Activated CD4-positive, alpha-beta T cell treated with anti-CD3 and anti-CD28 coated beads, Interleukin-2, Interleukin-4, amounts not matched to agents 100 ng/mL and 50 ng/mL, durations not matched to agents 16 hours and 8 hours (primary cell): ENCODE data around the gene TP73.

ENCODE experiments used
- DNase-seq: peaks from one replicate; pipeline ENCODE4 v3.0.0-alpha.2; 2020; ENCODE audit warnings: low spot score

The TP73 gene

GRCh38 chr1:3653286-3653618, 936 bp downstream of the TP73 start:
- DNase-seq = no peak

GRCh38 chr1:3654549-3655281, 2.4 kb downstream of the TP73 start:
- no peak for DNase-seq

GRCh38 chr1:3656450-3657095, 4.3 kb downstream of the TP73 start:
- DNase-seq = peak; percentile 67

GRCh38 chr1:3657096-3657475, 4.8 kb downstream of the TP73 start:
- no peak for DNase-seq

GRCh38 chr1:3657578-3658230, 5.4 kb downstream of the TP73 start:
- DNase-seq = no peak

- DNase-seq = no peak
Observed at GRCh38 chr1:3658231-3658615, 5.9 kb downstream of the TP73 start.

- no peak for DNase-seq
Observed at GRCh38 chr1:3659093-3659492, 6.8 kb downstream of the TP73 start.

- no peak for DNase-seq
Observed at GRCh38 chr1:3660704-3661103, 8.4 kb downstream of the TP73 start.

GRCh38 chr1:3661631-3662030, 9.3 kb downstream of the TP73 start:
- no peak for DNase-seq

- no peak for DNase-seq
Observed at GRCh38 chr1:3662080-3662671, 9.9 kb downstream of the TP73 start.

- no peak for DNase-seq
Observed at GRCh38 chr1:3663999-3664699, 11.8 kb downstream of the TP73 start.

- no peak for DNase-seq
Observed at GRCh38 chr1:3664700-3665375, 12.5 kb downstream of the TP73 start.

- no peak for DNase-seq
Observed at GRCh38 chr1:3668148-3668547, 15.8 kb downstream of the TP73 start.

GRCh38 chr1:3668585-3669300, 16.4 kb downstream of the TP73 start:
- no peak for DNase-seq

GRCh38 chr1:3669421-3669821, 17.1 kb downstream of the TP73 start:
- no peak for DNase-seq

- no peak for DNase-seq
Observed at GRCh38 chr1:3669971-3670431, 17.7 kb downstream of the TP73 start.

- no peak for DNase-seq
Observed at GRCh38 chr1:3670823-3671265, 18.5 kb downstream of the TP73 start.

- no peak for DNase-seq
Observed at GRCh38 chr1:3671371-3672180, 19.3 kb downstream of the TP73 start.

- DNase-seq = no peak
Observed at GRCh38 chr1:3672231-3672970, 20.1 kb downstream of the TP73 start.

GRCh38 chr1:3672971-3673361, 20.6 kb downstream of the TP73 start:
- no peak for DNase-seq
